Prostate gland (tissue), 2 donors: ENCODE measurements around the gene PRND. TPM values are rescaled to one million over a fixed set of nuclear protein-coding genes. Genes with fewer than 3 reads are reported as not detected.
"Not testable (repeated sequence)": the region's sequence is repeated elsewhere in the genome, so short reads cannot be mapped to it uniquely, and the experiment has no call there.

Source experiments
- DNase-seq: peaks from one replicate; pipeline ENCODE4 v3.0.0-alpha.2; 2019; ENCODE audit warnings: low spot score
- H3K27ac ChIP-seq, 2 donors: fragments of 200-600 bp; sonication (generic); 2 replicates each; pipeline ENCODE4 v1.5.1; 2017 to 2019
- H3K27me3 ChIP-seq: fragments of 200-600 bp; sonication (generic); replicated peaks from 2 replicates; pipeline ENCODE4 v1.5.1; 2019; ENCODE audit not compliant: insufficient read depth
- H3K36me3 ChIP-seq, 2 donors: fragments of 200-600 bp; sonication (generic); 1 replicate in 1 of 2; 2 replicates in 1 of 2; pipeline versions ENCODE4 v1.5.1 to v1.8.1; 2017 to 2019
- H3K4me1 ChIP-seq: fragments of 200-600 bp; sonication (generic); replicated peaks from 2 replicates; pipeline ENCODE4 v1.5.1; 2019
- H3K4me3 ChIP-seq, 2 donors: fragments of 200-600 bp; sonication (generic); 2 replicates each; pipeline ENCODE4 v1.5.1; 2017 to 2019
- H3K9me3 ChIP-seq: fragments of 200-600 bp; sonication (generic); 2 replicates; pipeline ENCODE4 v1.5.1; 2017
- CTCF ChIP-seq, 4 experiments: fragments of 200-600 bp in 2 of 4; fragments of 450-650 bp in 2 of 4; sonication (generic) in 2 of 4; IDR thresholded peaks; 1 replicate in 3 of 4; 2 replicates in 1 of 4; pipeline ENCODE4 v1.5.1; 2016 to 2019; ENCODE audit warnings: antibody characterized with exemption in 4 of 4, mild to moderate bottlenecking in 2 of 4, moderate library complexity in 2 of 4
- POLR2A ChIP-seq: fragments of 450-650 bp; IDR thresholded peaks from one replicate; pipeline ENCODE4 v1.6.1; 2016; ENCODE audit warnings: antibody characterized with exemption, mild to moderate bottlenecking
- POLR2AphosphoS5 ChIP-seq: sonication (generic); formaldehyde crosslinking; IDR thresholded peaks from one replicate; pipeline ENCODE4 v1.6.1; 2017; ENCODE audit warnings: antibody characterized with exemption
- WGBS: methylation state at CpG from one replicate; pipeline ENCODE4 v1.1.5; 2018; 5-methylcytosine and 5-hydroxymethylcytosine counted together
- intact Hi-C: fragments of 100-400 bp; cut with DNase I; formaldehyde crosslinking; loops from one replicate; pipeline ENCODE4 v1.14.2; 2022
- total RNA-seq, 2 donors: library from RNA; depleted of rRNA; stranded (reverse); fragments of >200 nt; gene quantifications; one replicate each; pipeline ENCODE4 v1.1.0, GENCODE V29; 2016

PRND gene
- total RNA-seq, 2 donors from 2014 or later, result 589 TPM; not detected in 1

DNA sequence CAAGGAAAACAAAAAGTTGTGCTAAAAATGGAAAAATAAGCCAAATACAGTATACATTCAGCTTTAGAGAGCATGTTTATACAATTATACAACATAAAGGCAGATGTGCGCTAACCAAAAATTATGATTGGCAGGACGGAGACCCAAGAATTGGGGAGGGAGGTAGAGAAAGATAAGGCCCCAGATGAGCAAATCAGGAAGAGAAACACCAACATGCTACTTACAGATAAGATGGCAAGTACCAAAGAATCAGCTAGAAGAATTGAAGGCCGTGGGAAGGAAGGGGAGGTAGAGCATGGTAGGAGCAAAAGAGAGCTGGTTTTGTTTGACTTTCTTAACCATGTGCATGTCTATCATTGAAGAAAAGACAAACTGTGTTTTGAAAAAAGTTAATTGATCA, 45.4 kb downstream of the PRND start:
- H3K9me3 ChIP-seq, result no peaks in the 10 kb centered on the region

DNA sequence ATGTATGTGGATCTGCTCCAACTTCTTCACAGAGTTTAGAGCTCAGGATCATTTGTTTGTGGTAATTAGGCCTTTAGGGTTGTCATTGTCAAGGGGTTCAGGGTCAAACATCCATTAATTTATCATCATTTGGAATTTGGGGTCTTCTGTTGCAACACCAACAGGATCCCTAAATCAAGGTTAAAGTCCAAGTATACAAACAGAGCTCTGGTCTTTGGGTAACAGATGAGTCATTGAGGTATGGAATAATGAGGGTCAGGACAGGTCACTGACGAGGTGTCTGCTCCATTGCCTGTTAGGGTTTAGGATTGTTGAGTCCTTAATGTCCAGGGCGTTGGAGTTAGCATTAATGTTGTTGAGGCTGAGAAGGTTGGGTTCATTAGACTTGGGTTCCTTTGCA, 47.6 kb downstream of the PRND start:
- H3K27me3 ChIP-seq, result no peaks in the 10 kb centered on the region
- H3K4me3 ChIP-seq, result no peak overlapping the region
- no peak for TF ChIP-seq POLR2A
- no peak for TF ChIP-seq POLR2AphosphoS5
- intact Hi-C loops, result no loop called here
- no peaks in the 10 kb centered on the region for H3K9me3 ChIP-seq
- H3K4me1 ChIP-seq, result no peaks in the 10 kb centered on the region
- H3K36me3 ChIP-seq, result no peaks in the 10 kb centered on the region
- WGBS, result 77% methylated on average over 2 of the region's 2 CpGs
- no peak for DNase-seq
- H3K27ac ChIP-seq, result no peak overlapping the region

More for the DNA sequence above, 45.4 kb downstream of the PRND start:
- 88% methylated on average over 3 of the region's 3 CpGs for WGBS
- Histone ChIP-seq H3K36me3 (no peaks in the 10 kb centered on the region), H3K27me3 (no peaks in the 10 kb centered on the region), H3K4me1 (no peaks in the 10 kb centered on the region), H3K4me3 (no peak overlapping the region), H3K27ac (no peak overlapping the region)
- intact Hi-C loops, result no loop called here
- DNase-seq, result no peak
- no peak for TF ChIP-seq POLR2AphosphoS5
- no peak for TF ChIP-seq CTCF (IDR thresholded peaks at IDR 0.05)
- TF ChIP-seq POLR2A, result no peak

- DNase-seq, result no peak
- Histone ChIP-seq H3K27me3 (no peaks in the 10 kb centered on the region), H3K4me1 (no peaks in the 10 kb centered on the region), H3K36me3 (no peaks in the 10 kb centered on the region), H3K9me3 (no peaks in the 10 kb centered on the region), H3K4me3 (no peak overlapping the region), H3K27ac (no peak overlapping the region)
- intact Hi-C loops, result no loop called here
- TF ChIP-seq CTCF (IDR thresholded peaks at IDR 0.05), result no peak
- TF ChIP-seq POLR2A, result no peak
- no peak for TF ChIP-seq POLR2AphosphoS5
- WGBS, result 96% methylated on average over 1 of the region's 1 CpG
Measured at GRCh38 chr20:4770026-4770425, 48.3 kb downstream of the PRND start.

DNA sequence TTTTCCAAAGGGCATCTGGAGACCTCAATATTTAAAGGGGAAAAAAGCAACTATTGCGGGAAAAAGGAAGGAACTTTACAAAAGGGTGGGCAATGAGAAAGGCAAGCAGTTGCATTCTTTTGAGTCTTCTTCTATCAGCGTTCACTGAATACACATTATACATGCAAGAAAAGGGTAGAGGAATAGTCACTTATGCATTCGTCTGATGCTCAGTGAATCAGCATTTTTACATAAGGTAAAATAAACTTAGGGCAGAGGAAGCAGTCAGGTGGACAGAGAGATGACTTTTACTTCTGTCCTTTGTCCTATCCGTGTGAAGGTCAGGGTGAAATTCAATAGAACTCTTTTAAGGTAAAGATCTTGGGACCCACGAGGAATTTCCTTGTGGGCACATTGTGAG, 49.3 kb downstream of the PRND start:
- Histone ChIP-seq H3K27me3 (no peaks in the 10 kb centered on the region), H3K36me3 (no peaks in the 10 kb centered on the region), H3K4me1 (no peaks in the 10 kb centered on the region), H3K27ac (no peak overlapping the region), H3K4me3 (no peak overlapping the region), H3K9me3 (no peaks in the 10 kb centered on the region)
- TF ChIP-seq CTCF (IDR thresholded peaks at IDR 0.05), result no peak
- TF ChIP-seq POLR2AphosphoS5, result no peak
- no peak for DNase-seq
- intact Hi-C loops, result no loop called here
- WGBS, result 82% methylated on average over 5 of the region's 5 CpGs

- Histone ChIP-seq H3K4me3 (no peak overlapping the region), H3K27me3 (no peaks in the 10 kb centered on the region), H3K9me3 (no peaks in the 10 kb centered on the region), H3K4me1 (no peaks in the 10 kb centered on the region), H3K36me3 (no peaks in the 10 kb centered on the region), H3K27ac (no peak overlapping the region)
- DNase-seq, result no peak
- TF ChIP-seq POLR2A (no peak), POLR2AphosphoS5 (no peak), CTCF (IDR thresholded peaks at IDR 0.05) (no peak)
- intact Hi-C loops, result no loop called here
- 90% methylated on average over 3 of the region's 3 CpGs for WGBS
Measured at GRCh38 chr20:4772132-4772531, 50.4 kb downstream of the PRND start.

DNA sequence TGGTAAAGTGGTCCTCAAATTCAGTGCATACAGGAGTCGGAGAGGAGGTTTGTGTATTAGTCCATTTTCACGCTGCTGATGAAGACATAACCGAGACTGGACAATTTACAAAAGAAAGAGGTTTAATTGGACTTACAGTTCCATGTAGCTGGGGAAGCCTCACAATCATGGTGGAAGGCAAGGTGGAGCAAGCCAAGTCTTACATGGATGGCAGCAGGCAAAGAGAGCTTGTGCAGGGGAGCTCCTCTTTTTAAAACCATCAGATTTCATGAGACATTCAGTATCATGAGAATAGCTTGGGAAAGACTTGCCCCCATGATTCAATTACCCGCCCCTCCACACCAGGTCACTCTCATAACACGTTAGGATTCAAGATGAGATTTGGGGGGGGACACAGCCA, 51.3 kb downstream of the PRND start:
- H3K9me3 ChIP-seq, DNase-seq, H3K4me1 ChIP-seq, H3K4me3 ChIP-seq, H3K27ac ChIP-seq, intact Hi-C loops, H3K27me3 ChIP-seq, H3K36me3 ChIP-seq: not testable (repeated sequence)
- WGBS, result 85% methylated on average over 5 of the region's 5 CpGs
